GM18505 (cell line): ENCODE results near the gene CPZ.
"Not testable (repeated sequence)": the region's sequence is repeated elsewhere in the genome, so short reads cannot be mapped to it uniquely, and the experiment has no call there.

Experiments used
- ATAC-seq: cut with Tn5 transposase; IDR thresholded peaks from one replicate; pipeline ENCODE4 v1.9.1; 2021; ENCODE audit not compliant: unreplicated experiment
- POLR2A ChIP-seq: IDR thresholded peaks from 4 replicates; pipeline ENCODE4 v1.6.1; 2011; ENCODE audit warnings: borderline replicate concordance; ENCODE audit not compliant: insufficient read depth, insufficient read length; ENCODE audit errors: extremely low read depth

The CPZ gene

GRCh38 chr4:8560265-8561047, 32.1 kb upstream of the CPZ start:
- ATAC-seq: no peak
- no peak for TF ChIP-seq POLR2A

GRCh38 chr4:8564595-8564994, 28.0 kb upstream of the CPZ start:
- TF ChIP-seq POLR2A: no peak
- ATAC-seq: no peak

GRCh38 chr4:8568068-8568668, 24.4 kb upstream of the CPZ start:
- ATAC-seq: no peak
- TF ChIP-seq POLR2A: no peak

- ATAC-seq: no peak
- TF ChIP-seq POLR2A: no peak
Observed at GRCh38 chr4:8570201-8570600, 22.4 kb upstream of the CPZ start.

- ATAC-seq: no peak
- no peak for TF ChIP-seq POLR2A
Observed at GRCh38 chr4:8571702-8572685, 20.6 kb upstream of the CPZ start.

- no peak for ATAC-seq
Observed at GRCh38 chr4:8573266-8573665, 19.3 kb upstream of the CPZ start.

GRCh38 chr4:8574796-8575370, 17.7 kb upstream of the CPZ start:
- no peak for ATAC-seq
- no peak for TF ChIP-seq POLR2A

More at GRCh38 chr4:8573266-8573665, 19.3 kb upstream of the CPZ start:
- TF ChIP-seq POLR2A: no peak

- no peak for ATAC-seq
- TF ChIP-seq POLR2A: no peak
Observed at GRCh38 chr4:8575457-8575856, 17.1 kb upstream of the CPZ start.

- ATAC-seq: not testable (repeated sequence)
Observed at GRCh38 chr4:8576591-8576990, 16.0 kb upstream of the CPZ start.

GRCh38 chr4:8577046-8577445, 15.5 kb upstream of the CPZ start:
- TF ChIP-seq POLR2A: no peak
- ATAC-seq: no peak

GRCh38 chr4:8577972-8578371, 14.6 kb upstream of the CPZ start:
- TF ChIP-seq POLR2A: no peak
- no peak for ATAC-seq

GRCh38 chr4:8578717-8579116, 13.8 kb upstream of the CPZ start:
- no peak for TF ChIP-seq POLR2A
- no peak for ATAC-seq
